ENCODE measurements around the gene CNTNAP2.

GRCh38 chr7:147578196-147578595 lies 1461.6 kb downstream of the CNTNAP2 start:
- TF ChIP-seq TAF1 (IDR thresholded peaks at IDR 0.05; ENCODE audit: low read depth, low read length) = no peak
- no peak for TF ChIP-seq POLR2AphosphoS5 (IDR thresholded peaks at IDR 0.05; ENCODE audit: low read depth, low read length)
- TF ChIP-seq POLR2A (IDR thresholded peaks at IDR 0.05; ENCODE audit: low read depth, low read length) = no peak
